Spinal cord (tissue), 10 donors: Measurements from ENCODE around the gene SERPINB10. TPM values are rescaled to one million over a fixed set of nuclear protein-coding genes. Genes with fewer than 3 reads are reported as not detected.
"Not testable (repeated sequence)": the region's sequence is repeated elsewhere in the genome, so short reads cannot be mapped to it uniquely, and the experiment has no call there.

Source experiments
- DNase-seq, 6 donors: peaks; one replicate each; pipeline versions ENCODE4 v3.0.0 to v3.0.0-alpha.2; 2013 to 2015; ENCODE audit warnings: low spot score in 6 of 6, low read depth in 4 of 6
- H3K27ac ChIP-seq: one replicate; pipeline ENCODE4 v1.5.1; 2013; ENCODE audit warnings: low read depth, low read length, control low read depth
- H3K27me3 ChIP-seq: one replicate; pipeline ENCODE4 v1.6.1; 2013; ENCODE audit warnings: low read length; ENCODE audit not compliant: control insufficient read depth, insufficient read depth
- H3K36me3 ChIP-seq: one replicate; pipeline ENCODE4 v1.6.1; 2013; ENCODE audit warnings: low read length; ENCODE audit not compliant: control insufficient read depth, insufficient read depth
- H3K4me1 ChIP-seq: one replicate; pipeline ENCODE4 v1.6.1; 2013; ENCODE audit warnings: low read length; ENCODE audit not compliant: control insufficient read depth, insufficient read depth
- H3K4me3 ChIP-seq: one replicate; pipeline ENCODE4 v1.5.1; 2013; ENCODE audit warnings: low read depth, low read length, control low read depth
- H3K9me3 ChIP-seq: one replicate; pipeline ENCODE4 v1.6.1; 2013; ENCODE audit warnings: low read length; ENCODE audit not compliant: control insufficient read depth, insufficient read depth
- WGBS: methylation state at CpG from one replicate; pipeline ENCODE4 v1.1.5; 2013; ENCODE audit warnings: missing lambda C conversion rate; ENCODE audit not compliant: insufficient coverage; 5-methylcytosine and 5-hydroxymethylcytosine counted together
- polyA plus RNA-seq, 2 donors: library from polyadenylated mRNA; unstranded; fragments of 120-200 nt; gene quantifications; one replicate each; pipeline ENCODE4 v1.2.1, GENCODE V29; 2013; ENCODE audit not compliant: insufficient read length in 2 of 2
- total RNA-seq, 2 donors: library from RNA; depleted of rRNA in 1 of 2; stranded (reverse); fragments of 120-200 nt in 1 of 2; fragments of >200 nt in 1 of 2; gene quantifications; one replicate each; pipeline versions ENCODE4 v1.2.3 to v1.2.4, GENCODE V29; 2013 to 2014
- donor health status: healthy.

The SERPINB10 gene
- total and polyA plus RNA-seq, 4 donors = 0.17 to 3.7 (median 0.33) TPM; not detected in 1

DNA sequence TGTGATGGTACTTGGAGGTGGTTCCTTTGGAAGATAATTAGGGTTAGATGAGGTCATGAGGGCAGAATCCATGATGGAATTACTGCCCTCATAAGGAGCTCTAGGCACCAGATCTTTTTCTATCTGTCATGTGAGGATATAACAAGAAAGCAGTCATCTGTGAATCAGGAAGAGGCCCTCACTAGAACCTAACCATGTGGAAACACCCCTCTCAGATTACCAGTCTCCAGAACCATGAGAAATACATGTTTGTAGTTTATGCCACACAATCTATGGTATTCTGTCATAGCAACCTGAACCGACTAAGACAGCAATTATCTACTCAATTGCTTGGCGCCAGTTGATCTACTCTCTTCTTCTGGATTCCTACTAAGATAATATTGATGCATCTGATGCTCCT lies 2.4 kb upstream of the SERPINB10 start:
- WGBS = no CpG with 5 or more reads among the region's 2 CpGs
- Histone ChIP-seq H3K36me3 (no peaks in the 10 kb centered on the region), H3K27me3 (no peaks in the 10 kb centered on the region)

DNA sequence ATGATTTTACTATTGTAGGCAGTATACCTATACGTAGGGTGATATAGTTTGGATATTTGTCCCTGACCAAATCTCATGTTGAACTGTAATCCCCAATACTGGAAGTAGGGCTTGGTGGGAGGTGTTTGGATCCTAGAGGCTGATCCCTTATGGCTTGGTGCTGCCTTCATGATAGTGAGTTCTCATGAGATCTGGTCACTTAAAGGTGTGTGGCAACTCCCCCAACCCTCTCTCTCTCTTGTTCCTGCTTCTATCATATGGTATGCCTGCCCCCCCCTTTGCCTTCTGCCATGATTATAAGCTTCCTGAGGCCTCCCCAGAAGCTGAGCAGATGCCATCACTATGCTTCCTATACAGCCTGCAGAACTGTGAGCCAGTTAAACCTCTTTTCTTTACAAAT lies 1.7 kb upstream of the SERPINB10 start:
- Histone ChIP-seq H3K9me3 (no peaks in the 10 kb centered on the region), H3K36me3 (no peaks in the 10 kb centered on the region), H3K27me3 (no peaks in the 10 kb centered on the region), H3K4me1 (no peaks in the 10 kb centered on the region), H3K27ac (no peak overlapping the region), H3K4me3 (no peak overlapping the region)
- DNase-seq = no peak
- no CpG with 5 or more reads among the region's 1 CpG for WGBS

More for the DNA sequence above, 2.4 kb upstream of the SERPINB10 start:
- Histone ChIP-seq H3K4me1 (no peaks in the 10 kb centered on the region), H3K27ac (no peak overlapping the region), H3K9me3 (no peaks in the 10 kb centered on the region), H3K4me3 (no peak overlapping the region)
- no peak for DNase-seq

DNA sequence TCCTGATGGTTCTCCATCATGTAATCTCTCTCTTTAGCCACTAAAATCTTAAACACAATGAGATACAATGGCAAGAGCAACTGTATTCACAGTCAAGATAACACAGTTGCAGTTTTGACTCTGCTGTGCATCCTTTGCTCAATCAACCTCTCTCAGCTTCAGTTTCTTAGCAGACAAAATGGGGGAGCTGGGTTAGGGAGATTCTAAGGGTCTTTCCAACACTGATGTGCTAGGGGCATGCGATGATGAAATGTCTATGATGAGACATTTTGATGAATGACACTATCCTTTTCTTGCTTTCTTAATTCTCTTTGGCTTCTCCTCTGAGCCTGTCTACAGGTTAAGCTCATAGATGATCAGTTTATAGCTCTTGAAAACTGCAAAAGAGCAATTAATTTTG lies 1.1 kb downstream of the SERPINB10 start:
- DNase-seq = no peak
- Histone ChIP-seq H3K27ac (no peak overlapping the region), H3K27me3 (no peaks in the 10 kb centered on the region), H3K4me1 (no peaks in the 10 kb centered on the region), H3K9me3 (no peaks in the 10 kb centered on the region), H3K36me3 (no peaks in the 10 kb centered on the region), H3K4me3 (no peak overlapping the region)
- no CpG with 5 or more reads among the region's 1 CpG for WGBS

DNA sequence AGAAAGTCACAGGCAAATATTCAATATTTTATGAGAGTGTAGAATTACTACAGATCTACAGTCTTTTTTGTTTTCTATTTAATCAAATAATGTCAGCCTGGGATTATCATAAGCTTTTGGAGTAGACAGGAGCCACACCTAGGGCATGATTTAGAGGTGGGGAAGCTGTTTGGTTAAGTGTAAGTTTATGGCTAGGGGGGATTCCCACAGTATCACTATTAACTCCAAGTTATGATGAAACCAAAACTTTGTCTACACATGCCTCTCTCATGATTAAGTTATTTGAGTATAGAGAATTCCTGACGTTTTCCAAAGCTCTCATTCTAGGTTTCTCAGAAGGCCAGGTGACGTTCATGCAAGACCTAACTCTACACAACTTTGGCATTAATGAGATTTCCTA lies 2.1 kb downstream of the SERPINB10 start:
- Histone ChIP-seq H3K4me1 (no peaks in the 10 kb centered on the region), H3K27me3 (no peaks in the 10 kb centered on the region), H3K27ac (no peak overlapping the region), H3K4me3 (no peak overlapping the region), H3K9me3 (no peaks in the 10 kb centered on the region), H3K36me3 (no peaks in the 10 kb centered on the region)
- DNase-seq = no peak
- WGBS = no CpG with 5 or more reads among the region's 2 CpGs

DNA sequence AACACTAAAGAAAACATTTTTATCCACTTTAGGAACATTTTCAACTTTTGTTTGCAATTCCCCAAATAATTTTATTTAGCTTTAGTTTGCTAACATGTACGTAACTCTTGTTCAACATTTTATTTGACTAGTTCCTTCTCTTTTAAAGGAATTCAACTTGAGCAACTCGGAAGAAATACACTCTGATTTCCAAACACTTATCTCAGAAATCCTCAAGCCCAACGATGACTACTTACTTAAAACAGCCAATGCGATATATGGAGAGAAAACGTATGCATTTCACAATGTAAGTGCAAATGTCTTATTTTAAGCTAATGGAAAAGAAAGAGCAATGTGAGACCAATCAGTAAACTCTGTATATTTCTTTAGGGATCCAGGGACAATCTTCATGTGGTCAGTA lies 10.1 kb downstream of the SERPINB10 start:
- 88% methylated on average over 1 of the region's 5 CpGs for WGBS
- no peak for DNase-seq
- H3K27me3 ChIP-seq = no peaks in the 10 kb centered on the region

DNA sequence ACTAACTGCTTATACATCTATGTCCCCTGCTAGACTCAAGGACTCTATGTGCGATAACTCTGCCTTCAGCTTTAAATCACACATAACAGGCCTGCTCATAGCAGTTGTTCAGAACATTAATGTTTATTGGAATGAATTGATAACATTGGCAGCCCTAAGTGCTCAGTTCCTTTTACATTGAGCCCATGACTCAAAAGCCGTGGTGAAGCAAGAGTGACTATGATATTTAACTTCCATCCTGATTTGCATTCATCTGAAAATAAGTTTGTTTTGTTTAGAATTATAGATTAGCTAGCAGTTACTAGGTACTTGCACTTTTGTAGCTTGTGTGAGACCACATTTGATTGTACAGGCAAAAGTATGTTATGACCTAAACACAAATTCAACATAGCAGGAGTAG lies 14.3 kb downstream of the SERPINB10 start:
- Histone ChIP-seq H3K9me3 (no peaks in the 10 kb centered on the region), H3K27me3 (no peaks in the 10 kb centered on the region), H3K4me1 (no peaks in the 10 kb centered on the region), H3K4me3 (no peak overlapping the region), H3K36me3 (no peaks in the 10 kb centered on the region), H3K27ac (no peak overlapping the region)
- DNase-seq = no peak
- no CpG with 5 or more reads among the region's 2 CpGs for WGBS

More for the DNA sequence above, 10.1 kb downstream of the SERPINB10 start:
- Histone ChIP-seq H3K4me1 (no peaks in the 10 kb centered on the region), H3K4me3 (no peak overlapping the region), H3K27ac (no peak overlapping the region), H3K9me3 (no peaks in the 10 kb centered on the region), H3K36me3 (no peaks in the 10 kb centered on the region)

DNA sequence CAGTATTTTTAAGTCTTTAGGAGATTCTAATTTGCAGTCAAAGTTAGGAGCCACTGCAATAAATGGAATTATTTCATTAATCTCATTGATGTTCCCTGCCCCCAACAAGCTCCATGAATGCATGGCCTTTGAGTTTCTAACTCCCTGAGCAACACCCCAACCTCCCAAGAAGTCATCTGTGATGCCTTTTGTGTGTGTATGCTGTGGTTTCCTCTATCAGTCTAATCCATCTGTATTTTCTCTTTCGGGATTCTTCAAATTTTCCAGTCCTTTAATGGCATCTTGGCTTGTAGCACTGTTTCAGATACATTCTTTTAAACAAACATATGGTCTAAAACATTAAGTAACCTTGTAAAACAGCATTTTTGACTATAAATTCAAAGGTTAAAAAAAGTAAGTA lies 16.8 kb downstream of the SERPINB10 start:
- Histone ChIP-seq H3K4me1 (no peaks in the 10 kb centered on the region), H3K36me3 (no peaks in the 10 kb centered on the region), H3K9me3 (no peaks in the 10 kb centered on the region), H3K27me3 (no peaks in the 10 kb centered on the region), H3K4me3 (no peak overlapping the region), H3K27ac (no peak overlapping the region)
- DNase-seq = no peak
- no CpG with 5 or more reads among the region's 1 CpG for WGBS

DNA sequence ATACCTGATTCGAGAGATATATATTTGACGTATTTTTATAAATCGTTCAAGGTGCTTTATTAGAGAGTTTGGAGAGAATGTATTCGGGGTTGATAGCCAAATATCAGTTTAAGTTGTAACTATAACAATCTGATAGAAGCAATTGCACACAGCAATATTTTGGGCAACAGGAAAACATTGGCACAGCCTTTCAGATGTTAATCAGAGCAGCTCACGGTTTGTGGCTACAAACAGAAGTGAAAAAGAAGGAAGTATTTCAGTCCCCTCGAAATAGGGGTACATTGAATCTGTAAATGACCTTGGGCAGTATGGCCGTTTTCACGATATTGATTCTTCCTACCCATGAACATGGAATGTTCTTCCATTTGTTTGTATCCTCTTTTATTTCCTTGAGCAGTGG lies 20.6 kb downstream of the SERPINB10 start:
- Histone ChIP-seq H3K9me3 (no peaks in the 10 kb centered on the region), H3K27me3 (no peaks in the 10 kb centered on the region), H3K27ac (no peak overlapping the region), H3K36me3 (no peaks in the 10 kb centered on the region), H3K4me1 (no peaks in the 10 kb centered on the region), H3K4me3 (no peak overlapping the region)
- WGBS = no CpG with 5 or more reads among the region's 8 CpGs
- DNase-seq = no peak

DNA sequence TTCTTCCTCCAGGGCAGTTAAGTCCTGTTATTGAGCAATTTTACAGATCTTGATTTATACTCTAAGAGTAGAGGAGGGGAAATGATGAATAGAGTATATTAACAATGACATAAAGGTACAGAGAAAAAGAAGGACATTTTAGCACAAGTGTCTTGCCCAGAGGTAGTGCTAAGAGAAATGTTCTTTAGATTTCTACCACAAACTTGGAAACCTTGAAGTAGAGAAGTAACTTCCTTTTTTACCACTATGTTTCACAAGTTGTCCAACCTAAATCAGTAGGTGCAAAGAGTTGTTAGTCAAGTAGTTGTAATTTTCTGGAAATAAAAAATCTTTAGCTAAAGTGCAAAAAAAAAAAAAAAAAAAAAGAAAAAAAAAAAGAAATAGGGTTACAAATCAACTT lies 21.6 kb downstream of the SERPINB10 start:
- not testable (repeated sequence) for DNase-seq, H3K9me3 ChIP-seq, H3K36me3 ChIP-seq, H3K4me1 ChIP-seq, H3K4me3 ChIP-seq, H3K27me3 ChIP-seq, H3K27ac ChIP-seq

DNA sequence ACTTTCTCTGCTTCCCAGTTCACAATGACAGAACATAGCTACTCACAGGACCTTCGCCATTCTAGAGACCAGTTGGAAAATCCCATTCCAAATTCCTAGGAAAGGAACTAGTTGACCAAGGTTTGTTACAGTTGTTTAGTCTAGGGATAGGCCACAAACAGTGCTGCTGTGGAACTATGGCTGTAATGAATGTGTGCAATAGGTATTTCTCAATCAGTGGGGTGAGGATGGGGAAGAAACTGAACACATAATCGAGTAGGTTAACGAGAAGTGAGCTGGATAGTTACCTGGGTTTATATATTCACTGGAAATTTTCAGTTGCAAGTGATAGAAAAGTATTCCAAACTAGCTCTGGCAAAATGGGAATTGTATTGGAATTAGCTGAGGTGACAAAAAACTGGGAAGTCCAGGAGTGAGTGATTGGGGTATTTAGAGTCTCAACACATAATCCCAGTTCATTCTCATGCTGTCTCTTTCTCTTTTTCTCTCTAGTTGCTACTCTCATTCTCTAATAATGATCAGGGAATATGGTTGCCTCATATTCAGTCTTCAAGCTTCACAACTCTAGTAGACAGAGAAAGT lies 23.1 kb downstream of the SERPINB10 start:
- no peak overlapping the region for H3K27ac ChIP-seq
- H3K36me3 ChIP-seq = no peaks in the 10 kb centered on the region
- no peak for DNase-seq
- H3K27me3 ChIP-seq = no peaks in the 10 kb centered on the region
- WGBS = 85% methylated on average over 2 of the region's 3 CpGs
- H3K4me3 ChIP-seq = no peak overlapping the region
- no peaks in the 10 kb centered on the region for H3K9me3 ChIP-seq
- peaks cover under 1% of the 10 kb centered on the region for H3K4me1 ChIP-seq
